K562 (cell line): ENCODE data around the gene FAM114A1. TPM values are rescaled to one million over a fixed set of nuclear protein-coding genes. Genes with fewer than 3 reads are reported as not detected.

Experiments
- ATAC-seq: fragments of 200-7000 bp; cut with Tn5 transposase; 3 replicates; pipeline ENCODE4 v1.9.1; 2020; ENCODE audit warnings: moderate library complexity
- BruUV-seq: library from RNA; stranded (reverse); fragments of 400-500 nt; replicated peaks from 2 replicates; lab custom pipeline; 2021; lab: Mats Ljungman, UMichigan
- CTCF ChIA-PET: fragments of 300-600 bp; formaldehyde crosslinking; extraction: SDS; loops from one replicate; lab custom pipeline; 2021; ENCODE audit warnings: low intra/inter-chr PET ratio; lab: Yijun Ruan, JAX
- POLR2A ChIA-PET: fragments of 300-600, 350-650 bp; sonication (Branson Sonifier 250); formaldehyde crosslinking; extraction: SDS; loops from one replicate; lab custom pipeline; 2021; ENCODE audit warnings: antibody characterized with exemption, inconsistent platforms; lab: Yijun Ruan, JAX
- DNase-seq, 4 experiments: peaks; one replicate each; pipeline versions ENCODE4 v3.0.0 to v3.0.0-alpha.2; 2011 to 2018; ENCODE audit warnings: low spot score in 3 of 4, mixed read lengths in 3 of 4; ENCODE audit errors: extremely low read depth in 1 of 4
- FAIRE-seq: peaks from 2 replicates; lab custom pipeline; 2011; peaks lifted over from hg19 to GRCh38; lab: Jason Lieb, UNC
- H2AFZ ChIP-seq: 2 replicates; pipeline ENCODE4 v1.6.0; 2011; ENCODE audit warnings: low read depth, low read length, control low read depth, inconsistent platforms
- H3K27ac ChIP-seq: fragments of 200-600 bp; 3 replicates; pipeline ENCODE4 v1.8.0; 2011; ENCODE audit warnings: low read depth, mild to moderate bottlenecking, control low read depth, inconsistent platforms, low read length, moderate library complexity, mixed read lengths; ENCODE audit errors: extremely low read depth
- H3K27me3 ChIP-seq, 2 experiments: fragments of 300-600 bp in 1 of 2; 2 replicates in 1 of 2; 3 replicates in 1 of 2; pipeline versions ENCODE4 v1.6.0 to v1.8.0; 2011; ENCODE audit warnings: inconsistent platforms in 2 of 2, low read length in 2 of 2, mild to moderate bottlenecking in 1 of 2, mixed read lengths in 1 of 2, moderate library complexity in 1 of 2; ENCODE audit not compliant: control insufficient read depth in 2 of 2, insufficient read depth in 2 of 2
- H3K36me3 ChIP-seq: fragments of 300-600 bp; 3 replicates; pipeline ENCODE4 v1.8.0; 2011; ENCODE audit warnings: mild to moderate bottlenecking, low read length, inconsistent platforms; ENCODE audit not compliant: control insufficient read depth, insufficient read depth
- H3K4me1 ChIP-seq, 2 experiments: fragments of 200-600 bp in 1 of 2; replicated peaks in 1 of 2; 2 replicates in 1 of 2; 3 replicates in 1 of 2; pipeline versions ENCODE4 v1.5.1 to v1.8.0; 2011; ENCODE audit warnings: inconsistent platforms in 2 of 2, low read length in 2 of 2, mild to moderate bottlenecking in 1 of 2, mixed read lengths in 1 of 2, moderate library complexity in 1 of 2; ENCODE audit not compliant: control insufficient read depth in 2 of 2, insufficient read depth in 2 of 2
- H3K4me2 ChIP-seq: 2 replicates; pipeline ENCODE4 v1.6.1; 2011; ENCODE audit warnings: low read length, control low read depth, inconsistent platforms, mixed read lengths; ENCODE audit not compliant: insufficient read depth
- H3K4me3 ChIP-seq: fragments of 200-600 bp; sonication (generic), shearing (Covaris generic); 2 replicates; pipeline ENCODE4 v1.5.1; 2016; ENCODE audit warnings: control low read depth, inconsistent platforms
- H3K79me2 ChIP-seq: fragments of 200-600 bp; 3 replicates; pipeline ENCODE4 v1.8.0; 2011; ENCODE audit warnings: low read length, inconsistent platforms; ENCODE audit not compliant: control insufficient read depth, insufficient read depth
- H3K9ac ChIP-seq, 2 experiments: 2 replicates each; pipeline versions ENCODE4 v1.6.0 to v1.6.1; 2011; ENCODE audit warnings: low read depth in 2 of 2, low read length in 2 of 2, control low read depth in 1 of 2, inconsistent platforms in 1 of 2, mild to moderate bottlenecking in 1 of 2, mixed read lengths in 1 of 2; ENCODE audit not compliant: insufficient read depth in 1 of 2
- H3K9me1 ChIP-seq: one replicate; pipeline ENCODE4 v1.6.0; 2011; ENCODE audit warnings: inconsistent platforms, mild to moderate bottlenecking, low read length, moderate library complexity; ENCODE audit not compliant: control insufficient read depth, insufficient read depth
- H3K9me3 ChIP-seq: replicated peaks from 2 replicates; pipeline ENCODE4 v1.5.1; 2011; ENCODE audit warnings: low read depth, low read length, inconsistent platforms; ENCODE audit not compliant: control insufficient read depth, insufficient read depth
- H4K20me1 ChIP-seq: replicated peaks from 2 replicates; pipeline ENCODE4 v1.6.1; 2011; ENCODE audit warnings: low read length, inconsistent platforms, mixed read lengths; ENCODE audit not compliant: control insufficient read depth, insufficient read depth
- AFF1 ChIP-seq, 2 experiments: fragments of 450-650 bp; IDR thresholded peaks; 2 replicates each; pipeline ENCODE4 v1.6.1; 2018; ENCODE audit warnings: mild to moderate bottlenecking in 2 of 2, low read depth in 1 of 2; ENCODE audit not compliant: partially characterized antibody in 2 of 2
- CBFB ChIP-seq: sonication (generic); formaldehyde crosslinking; IDR thresholded peaks from 2 replicates; pipeline ENCODE4 v1.4.0; 2020; ENCODE audit warnings: mild to moderate bottlenecking, missing genetic modification reagents
- DNMT1 ChIP-seq: fragments of 450-650 bp; IDR thresholded peaks from 2 replicates; pipeline ENCODE4 v1.6.1; 2016; ENCODE audit warnings: antibody characterized with exemption, mild to moderate bottlenecking
- E4F1 ChIP-seq: fragments of 250-450 bp; sonication (Bioruptor Pico); IDR thresholded peaks from 2 replicates; pipeline ENCODE4 v1.5.0; 2021; ENCODE audit warnings: mild to moderate bottlenecking, borderline replicate concordance
- PCBP2 ChIP-seq: fragments of 200-400 bp; formaldehyde crosslinking; IDR thresholded peaks from 2 replicates; pipeline ENCODE4 v1.6.1; 2018; ENCODE audit warnings: low read length, low read depth, mild to moderate bottlenecking, moderate library complexity; ENCODE audit not compliant: poor library complexity, severe bottlenecking
- RFX7 ChIP-seq: fragments of 250-450 bp; sonication (Bioruptor Pico); IDR thresholded peaks from 2 replicates; pipeline ENCODE4 v1.5.1; 2021; ENCODE audit warnings: mild to moderate bottlenecking
- THRB ChIP-seq: fragments of 450-650 bp; formaldehyde crosslinking; conservative IDR thresholded peaks from 2 replicates; pipeline ENCODE4 v1.4.0; 2022; ENCODE audit warnings: mild to moderate bottlenecking, missing genetic modification characterization
- ZNF274 ChIP-seq: IDR thresholded peaks from 2 replicates; pipeline ENCODE4 v1.6.1; 2011; ENCODE audit warnings: low read depth, mild to moderate bottlenecking, low read length, moderate library complexity, borderline replicate concordance
- WGBS: fragments of 100-300 bp; shearing (Covaris generic); methylation state at CpG from one replicate; pipeline ENCODE4 v1.1.6; 2016; ENCODE audit warnings: low coverage, mixed read lengths; ENCODE audit not compliant: insufficient coverage; ENCODE audit errors: missing lambda C conversion rate; 5-methylcytosine and 5-hydroxymethylcytosine counted together
- in situ Hi-C: fragments of 300-500 bp; cut with MboI; formaldehyde crosslinking; loops from 4 replicates; pipeline ENCODE4 v1.15.0; 2018; ENCODE audit warnings: inconsistent platforms, mixed read lengths
- intact Hi-C: fragments of 100-400 bp; cut with micrococcal nuclease; formaldehyde crosslinking; loops from 2 replicates; pipeline ENCODE4 v1.14.2; 2022
- polyA plus RNA-seq, 8 experiments: library from polyadenylated mRNA; depleted of rRNA in 4 of 8; stranded (reverse) in 5 of 8; unstranded in 3 of 8; fragments of >200 nt; fragmentation: Nextera tagmentation in 2 of 8; fragmentation: Illumina TruSeq in 1 of 8; extraction: Ambion mirVana in 2 of 8; extraction: Trizol in 1 of 8; gene quantifications; 2 replicates each; pipeline versions ENCODE4 v1.2.1 to v1.2.3, GENCODE V29; 2011 to 2014; ENCODE audit warnings: inconsistent platforms in 1 of 8, missing spikeins in 1 of 8
- total RNA-seq, 7 experiments: library from RNA; depleted of rRNA in 6 of 7; stranded (reverse); fragments of >200 nt in 6 of 7; fragmentation: Illumina TruSeq in 2 of 7; extraction: Trizol in 2 of 7; gene quantifications; 2 replicates each; pipeline versions ENCODE4 v1.2.1 to v1.2.3, GENCODE V29; 2011 to 2021; ENCODE audit warnings: low replicate concordance in 1 of 7

The FAM114A1 gene
- total and polyA plus RNA-seq, 9 of the 15 experiments (the other 6 are each of a cell fraction or from before 2014, with no cell fraction given) = 1.8 to 12.0 (median 4.3) TPM

GRCh38 chr4:38821739-38822138 is 45.9 kb upstream of the FAM114A1 start:
- DNase-seq (no peak), ATAC-seq (no peak)
- Histone ChIP-seq H3K4me2 (no peak overlapping the region), H3K9me3 (peaks cover 2% of the 10 kb centered on the region), H4K20me1 (no peaks in the 10 kb centered on the region), H3K4me3 (no peak overlapping the region), H2AFZ (no peak overlapping the region)
- in situ Hi-C loops = no loop called here
- TF ChIP-seq ZNF274 = no peak
- TF ChIP-seq CBFB = no peak
- TF ChIP-seq THRB (CRISPR knock-in tag) = no peak
- no peak for TF ChIP-seq PCBP2
- no peak for TF ChIP-seq RFX7 (CRISPR knock-in tag)
- TF ChIP-seq AFF1 (IDR thresholded peaks at IDR 0.05; ENCODE audit: low read depth in 1 of 2, partially characterized antibody in 2 of 2) = no peak
- TF ChIP-seq E4F1 = no peak
- TF ChIP-seq DNMT1 = no peak
- TF ChIP-seq, all 486 proteins: peak for 0
- FAIRE-seq = no peak
- intact Hi-C loops = no loop called here
- H3K36me3 ChIP-seq = no peaks in the 10 kb centered on the region
- no peak overlapping the region for H3K9ac ChIP-seq
- H3K27ac ChIP-seq = no peak overlapping the region
- no peaks in the 10 kb centered on the region for H3K79me2 ChIP-seq
- CTCF ChIA-PET = no interaction called here
- H3K9me1 ChIP-seq = no peaks in the 10 kb centered on the region
- WGBS = 4% methylated on average over 3 of the region's 3 CpGs
- H3K27me3 ChIP-seq = peaks cover 6 to 16% of the 10 kb centered on the region in 2 experiments; a peak in 3 of 5 replicates
- BruUV-seq = no TSS peak
- POLR2A ChIA-PET = interaction anchor here (1.0 kb wide), 1 partner anchor 8 kb away, joined by 4 read pairs; no protein-coding TSS in a partner anchor
- H3K4me1 ChIP-seq = peaks cover 0 to 5% of the 10 kb centered on the region in 2 experiments; a peak in 1 of 5 replicates
